Measurements from ENCODE around the gene HIP1. TPM values are rescaled to one million over a fixed set of nuclear protein-coding genes. Genes with fewer than 3 reads are reported as not detected.

The HIP1 gene
- total RNA-seq, 1 experiment from 2014 or later, result 34.6 TPM

GRCh38 chr7:75655536-75655935 lies 83.2 kb downstream of the HIP1 start:
- Histone ChIP-seq H3K27me3 (ENCODE audit: control insufficient read depth, insufficient read depth, low read length) (no peaks in the 10 kb centered on the region), H3K36me3 (replicated peaks; ENCODE audit: control insufficient read depth, insufficient read depth, low read length) (no peaks in the 10 kb centered on the region), H3K4me3 (ENCODE audit: insufficient read depth, low read depth, low read length) (no peak overlapping the region)
- no peak for DNase-seq

- H3K4me3 ChIP-seq (ENCODE audit: insufficient read depth, low read depth, low read length), result no peak overlapping the region
- H3K27me3 ChIP-seq (ENCODE audit: control insufficient read depth, insufficient read depth, low read length), result no peaks in the 10 kb centered on the region
- no peaks in the 10 kb centered on the region for H3K36me3 ChIP-seq (replicated peaks; ENCODE audit: control insufficient read depth, insufficient read depth, low read length)
- no peak for DNase-seq
These were observed 83.9 kb downstream of the HIP1 start for GRCh38 chr7:75654855-75655254.

GRCh38 chr7:75653651-75654050 lies 85.1 kb downstream of the HIP1 start:
- no peaks in the 10 kb centered on the region for H3K27me3 ChIP-seq (ENCODE audit: control insufficient read depth, insufficient read depth, low read length)
- H3K4me3 ChIP-seq (ENCODE audit: insufficient read depth, low read depth, low read length), result no peak overlapping the region
- no peaks in the 10 kb centered on the region for H3K36me3 ChIP-seq (replicated peaks; ENCODE audit: control insufficient read depth, insufficient read depth, low read length)
- DNase-seq, result no peak

- DNase-seq, result no peak
- Histone ChIP-seq H3K4me3 (ENCODE audit: insufficient read depth, low read depth, low read length) (no peak overlapping the region), H3K36me3 (replicated peaks; ENCODE audit: control insufficient read depth, insufficient read depth, low read length) (no peaks in the 10 kb centered on the region), H3K27me3 (ENCODE audit: control insufficient read depth, insufficient read depth, low read length) (no peaks in the 10 kb centered on the region)
These were observed 86.0 kb downstream of the HIP1 start for GRCh38 chr7:75652788-75653187.

- H3K27me3 ChIP-seq (ENCODE audit: control insufficient read depth, insufficient read depth, low read length), result no peaks in the 10 kb centered on the region
- DNase-seq, result peak; percentile 43
- no peak overlapping the region for H3K4me3 ChIP-seq (ENCODE audit: insufficient read depth, low read depth, low read length)
- H3K36me3 ChIP-seq (replicated peaks; ENCODE audit: control insufficient read depth, insufficient read depth, low read length), result no peaks in the 10 kb centered on the region
These were observed 88.1 kb downstream of the HIP1 start for GRCh38 chr7:75650681-75651080.

- Histone ChIP-seq H3K4me3 (ENCODE audit: insufficient read depth, low read depth, low read length) (no peak overlapping the region), H3K27me3 (ENCODE audit: control insufficient read depth, insufficient read depth, low read length) (no peaks in the 10 kb centered on the region), H3K36me3 (replicated peaks; ENCODE audit: control insufficient read depth, insufficient read depth, low read length) (no peaks in the 10 kb centered on the region)
- peak; percentile 73 for DNase-seq
These were observed 88.7 kb downstream of the HIP1 start for GRCh38 chr7:75650062-75650461.

GRCh38 chr7:75649462-75649861 lies 89.3 kb downstream of the HIP1 start:
- Histone ChIP-seq H3K36me3 (replicated peaks; ENCODE audit: control insufficient read depth, insufficient read depth, low read length) (no peaks in the 10 kb centered on the region), H3K4me3 (ENCODE audit: insufficient read depth, low read depth, low read length) (no peak overlapping the region), H3K27me3 (ENCODE audit: control insufficient read depth, insufficient read depth, low read length) (no peaks in the 10 kb centered on the region)
- peak; percentile 37 for DNase-seq

GRCh38 chr7:75647709-75648438 lies 90.9 kb downstream of the HIP1 start:
- Histone ChIP-seq H3K4me3 (ENCODE audit: insufficient read depth, low read depth, low read length) (no peak overlapping the region), H3K36me3 (replicated peaks; ENCODE audit: control insufficient read depth, insufficient read depth, low read length) (no peaks in the 10 kb centered on the region), H3K27me3 (ENCODE audit: control insufficient read depth, insufficient read depth, low read length) (no peaks in the 10 kb centered on the region)
- no peak for DNase-seq

- no peaks in the 10 kb centered on the region for H3K36me3 ChIP-seq (replicated peaks; ENCODE audit: control insufficient read depth, insufficient read depth, low read length)
- peak; percentile 47 for DNase-seq
- no peaks in the 10 kb centered on the region for H3K27me3 ChIP-seq (ENCODE audit: control insufficient read depth, insufficient read depth, low read length)
These were observed 92.1 kb downstream of the HIP1 start for GRCh38 chr7:75646571-75647102.

GRCh38 chr7:75645570-75645969 lies 93.2 kb downstream of the HIP1 start:
- no peak for DNase-seq
- Histone ChIP-seq H3K36me3 (replicated peaks; ENCODE audit: control insufficient read depth, insufficient read depth, low read length) (no peaks in the 10 kb centered on the region), H3K27me3 (ENCODE audit: control insufficient read depth, insufficient read depth, low read length) (no peaks in the 10 kb centered on the region)

More at GRCh38 chr7:75646571-75647102, 92.1 kb downstream of the HIP1 start:
- no peak overlapping the region for H3K4me3 ChIP-seq (ENCODE audit: insufficient read depth, low read depth, low read length)

GRCh38 chr7:75644589-75644988 lies 94.2 kb downstream of the HIP1 start:
- Histone ChIP-seq H3K36me3 (replicated peaks; ENCODE audit: control insufficient read depth, insufficient read depth, low read length) (no peaks in the 10 kb centered on the region), H3K4me3 (ENCODE audit: insufficient read depth, low read depth, low read length) (no peak overlapping the region), H3K27me3 (ENCODE audit: control insufficient read depth, insufficient read depth, low read length) (no peaks in the 10 kb centered on the region)
- peak; percentile 35 for DNase-seq

More at GRCh38 chr7:75645570-75645969, 93.2 kb downstream of the HIP1 start:
- H3K4me3 ChIP-seq (ENCODE audit: insufficient read depth, low read depth, low read length), result no peak overlapping the region

- H3K36me3 ChIP-seq (replicated peaks; ENCODE audit: control insufficient read depth, insufficient read depth, low read length), result no peaks in the 10 kb centered on the region
- DNase-seq, result peak; percentile 77
- H3K27me3 ChIP-seq (ENCODE audit: control insufficient read depth, insufficient read depth, low read length), result no peaks in the 10 kb centered on the region
These were observed 95.8 kb downstream of the HIP1 start for GRCh38 chr7:75642810-75643486.

GRCh38 chr7:75640201-75640600 lies 98.5 kb downstream of the HIP1 start:
- Histone ChIP-seq H3K4me3 (ENCODE audit: insufficient read depth, low read depth, low read length) (peak overlapping the region; percentile 67), H3K36me3 (replicated peaks; ENCODE audit: control insufficient read depth, insufficient read depth, low read length) (peaks cover 2% of the 10 kb centered on the region), H3K27me3 (ENCODE audit: control insufficient read depth, insufficient read depth, low read length) (no peaks in the 10 kb centered on the region)
- DNase-seq, result no peak

More at GRCh38 chr7:75642810-75643486, 95.8 kb downstream of the HIP1 start:
- no peak overlapping the region for H3K4me3 ChIP-seq (ENCODE audit: insufficient read depth, low read depth, low read length)

GRCh38 chr7:75639886-75640190 lies 98.9 kb downstream of the HIP1 start:
- Histone ChIP-seq H3K4me3 (ENCODE audit: insufficient read depth, low read depth, low read length) (peak overlapping the region; percentile 67), H3K36me3 (replicated peaks; ENCODE audit: control insufficient read depth, insufficient read depth, low read length) (peaks cover 2% of the 10 kb centered on the region), H3K27me3 (ENCODE audit: control insufficient read depth, insufficient read depth, low read length) (no peaks in the 10 kb centered on the region)
- no peak for DNase-seq

Data from H7 (cell line).